ENCODE measurements around the gene REN.

Gene REN

DNA sequence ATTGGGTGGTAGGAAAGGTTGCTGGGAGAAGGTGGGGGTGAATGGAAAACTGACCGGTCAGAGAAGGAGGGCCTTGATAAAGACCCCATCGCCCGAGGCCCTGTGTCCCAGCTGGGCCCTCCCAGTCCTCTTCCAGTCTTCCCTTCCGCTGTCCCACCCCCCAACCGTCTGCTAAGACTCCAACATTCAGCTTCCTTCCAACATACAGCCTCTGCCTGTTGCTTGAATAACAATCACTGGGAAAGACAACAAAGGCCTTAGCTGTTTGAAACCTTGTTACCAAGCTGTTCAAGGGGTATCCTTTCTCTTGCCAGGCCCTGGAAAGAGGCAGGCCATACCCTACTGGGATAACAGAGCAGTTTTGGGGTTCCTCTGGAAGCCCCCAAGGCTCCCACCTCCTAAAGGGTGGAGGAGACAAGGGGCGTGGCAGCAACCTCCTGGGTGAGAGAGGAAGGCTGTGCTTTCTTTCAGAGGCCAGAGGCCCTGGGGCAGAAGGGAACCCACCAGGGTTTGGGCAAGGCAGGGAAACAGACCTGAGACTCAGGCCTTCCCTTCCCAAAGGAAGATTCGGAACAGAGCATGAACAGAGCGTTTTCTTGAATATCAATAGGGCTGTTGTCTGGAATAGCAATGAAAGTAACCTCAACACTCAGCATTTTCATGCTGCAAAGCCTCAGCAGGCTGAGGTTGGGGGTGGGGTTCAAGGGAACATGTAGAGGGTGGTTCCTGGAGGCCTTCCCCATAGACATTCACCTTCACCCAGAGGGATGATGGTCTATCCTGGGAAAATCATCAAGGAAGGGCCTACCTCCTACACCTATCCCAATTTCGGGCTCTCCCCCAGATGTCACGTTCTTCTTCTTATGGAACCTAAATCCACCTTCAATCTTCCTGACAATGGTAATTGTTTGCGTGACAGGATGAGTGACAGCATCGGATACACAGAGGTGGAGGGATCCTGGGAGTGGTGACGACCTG, 18.4 kb downstream of the REN start:
- Histone ChIP-seq H3K4me3 (replicated peaks; ENCODE audit: low read depth, low read length) (no peak overlapping the region), H3K36me3 (ENCODE audit: control insufficient read depth, insufficient read depth, low read length) (no peaks in the 10 kb centered on the region), H3K27me3 (replicated peaks; ENCODE audit: control insufficient read depth, insufficient read depth, low read length) (no peaks in the 10 kb centered on the region; the same call in 1 of the 2 replicates)
- DNase-seq (ENCODE audit: extremely low read depth, insufficient read length) = no peak
- TF ChIP-seq, protein P1, sequence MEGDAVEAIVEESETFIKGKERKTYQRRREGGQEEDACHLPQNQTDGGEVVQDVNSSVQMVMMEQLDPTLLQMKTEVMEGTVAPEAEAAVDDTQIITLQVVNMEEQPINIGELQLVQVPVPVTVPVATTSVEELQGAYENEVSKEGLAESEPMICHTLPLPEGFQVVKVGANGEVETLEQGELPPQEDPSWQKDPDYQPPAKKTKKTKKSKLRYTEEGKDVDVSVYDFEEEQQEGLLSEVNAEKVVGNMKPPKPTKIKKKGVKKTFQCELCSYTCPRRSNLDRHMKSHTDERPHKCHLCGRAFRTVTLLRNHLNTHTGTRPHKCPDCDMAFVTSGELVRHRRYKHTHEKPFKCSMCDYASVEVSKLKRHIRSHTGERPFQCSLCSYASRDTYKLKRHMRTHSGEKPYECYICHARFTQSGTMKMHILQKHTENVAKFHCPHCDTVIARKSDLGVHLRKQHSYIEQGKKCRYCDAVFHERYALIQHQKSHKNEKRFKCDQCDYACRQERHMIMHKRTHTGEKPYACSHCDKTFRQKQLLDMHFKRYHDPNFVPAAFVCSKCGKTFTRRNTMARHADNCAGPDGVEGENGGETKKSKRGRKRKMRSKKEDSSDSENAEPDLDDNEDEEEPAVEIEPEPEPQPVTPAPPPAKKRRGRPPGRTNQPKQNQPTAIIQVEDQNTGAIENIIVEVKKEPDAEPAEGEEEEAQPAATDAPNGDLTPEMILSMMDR (IDR thresholded peaks at IDR 0.05; ENCODE audit: insufficient read depth, low read length, poor library complexity, severe bottlenecking) = no peak

DNA sequence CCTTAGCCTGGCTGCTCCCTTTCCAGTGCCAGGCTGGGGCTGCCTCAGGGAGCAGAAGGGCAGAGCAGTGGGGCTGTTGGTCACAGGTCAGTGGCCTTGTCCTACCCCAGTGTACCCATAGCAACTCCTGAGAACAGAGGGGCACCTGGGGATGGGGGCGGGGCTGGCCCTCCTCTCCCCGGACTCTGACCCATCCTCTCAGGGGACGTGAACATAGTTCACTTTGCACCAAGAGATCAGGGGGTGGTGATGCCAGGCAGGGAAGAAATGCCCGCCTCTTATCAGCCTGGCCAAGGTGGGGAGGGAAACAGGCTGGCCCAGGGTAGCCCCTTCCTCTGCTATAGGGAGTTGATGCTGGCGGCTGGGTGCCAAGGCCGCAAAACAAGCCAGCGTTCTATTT, 19.2 kb downstream of the REN start:
- no peak overlapping the region for H3K4me3 ChIP-seq (replicated peaks; ENCODE audit: low read depth, low read length)
- no peaks in the 10 kb centered on the region for H3K36me3 ChIP-seq (ENCODE audit: control insufficient read depth, insufficient read depth, low read length)
- no peak for DNase-seq (ENCODE audit: extremely low read depth, insufficient read length)
- TF ChIP-seq, protein P1 (IDR thresholded peaks at IDR 0.05; ENCODE audit: insufficient read depth, low read length, poor library complexity, severe bottlenecking) = no peak
- H3K27me3 ChIP-seq (replicated peaks; ENCODE audit: control insufficient read depth, insufficient read depth, low read length) = no peaks in the 10 kb centered on the region; the same call in 1 of the 2 replicates

DNA sequence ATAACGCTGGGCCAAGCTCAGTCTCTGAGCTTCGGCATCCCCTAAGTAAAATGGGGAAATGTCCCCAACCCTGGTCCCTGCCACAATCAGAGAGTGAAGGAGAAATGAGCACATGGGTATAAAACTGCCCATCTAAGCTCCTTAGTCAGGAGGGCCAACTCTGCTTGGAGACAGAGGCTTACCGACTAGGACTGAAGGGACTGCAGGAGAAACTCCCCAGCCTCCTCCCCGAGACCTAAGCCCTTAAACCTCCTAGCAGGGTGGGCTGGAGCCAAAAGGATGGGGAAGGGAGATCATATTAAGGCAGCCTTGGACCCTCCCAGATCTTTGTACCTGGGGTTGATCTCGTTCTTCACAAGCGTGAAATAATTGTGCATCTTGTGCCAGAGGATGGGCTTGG, 19.8 kb downstream of the REN start:
- TF ChIP-seq, protein P1 (IDR thresholded peaks at IDR 0.05; ENCODE audit: insufficient read depth, low read length, poor library complexity, severe bottlenecking) = no peak
- H3K27me3 ChIP-seq (replicated peaks; ENCODE audit: control insufficient read depth, insufficient read depth, low read length) = peaks cover 2% of the 10 kb centered on the region
- no peak overlapping the region for H3K4me3 ChIP-seq (replicated peaks; ENCODE audit: low read depth, low read length)
- no peak for DNase-seq (ENCODE audit: extremely low read depth, insufficient read length)
- no peaks in the 10 kb centered on the region for H3K36me3 ChIP-seq (ENCODE audit: control insufficient read depth, insufficient read depth, low read length)

- no peak for DNase-seq (ENCODE audit: extremely low read depth, insufficient read length)
- H3K27me3 ChIP-seq (replicated peaks; ENCODE audit: control insufficient read depth, insufficient read depth, low read length) = peaks cover 2% of the 10 kb centered on the region
- no peak overlapping the region for H3K4me3 ChIP-seq (replicated peaks; ENCODE audit: low read depth, low read length)
- TF ChIP-seq, protein P1 (IDR thresholded peaks at IDR 0.05; ENCODE audit: insufficient read depth, low read length, poor library complexity, severe bottlenecking) = no peak
- H3K36me3 ChIP-seq (ENCODE audit: control insufficient read depth, insufficient read depth, low read length) = no peaks in the 10 kb centered on the region
These were observed 21.1 kb downstream of the REN start for GRCh38 chr1:204145033-204145504.

GRCh38 chr1:204143276-204144041, 22.7 kb downstream of the REN start:
- TF ChIP-seq, protein P1 (IDR thresholded peaks at IDR 0.05; ENCODE audit: insufficient read depth, low read length, poor library complexity, severe bottlenecking) = no peak
- H3K36me3 ChIP-seq (ENCODE audit: control insufficient read depth, insufficient read depth, low read length) = no peaks in the 10 kb centered on the region
- H3K4me3 ChIP-seq (replicated peaks; ENCODE audit: low read depth, low read length) = no peak overlapping the region
- no peak for DNase-seq (ENCODE audit: extremely low read depth, insufficient read length)
- peaks cover 2% of the 10 kb centered on the region for H3K27me3 ChIP-seq (replicated peaks; ENCODE audit: control insufficient read depth, insufficient read depth, low read length)
